ENCODE results near the gene KIR2DL4. TPM values are rescaled to one million over a fixed set of nuclear protein-coding genes. Genes with fewer than 3 reads are reported as not detected.
"Not testable (repeated sequence)": the region's sequence is repeated elsewhere in the genome, so short reads cannot be mapped to it uniquely, and the experiment has no call there.

The KIR2DL4 gene
- total RNA-seq, 1 donor from 2014 or later = not detected

GRCh38 chr19:54795758-54796157 lies 7.7 kb upstream of the KIR2DL4 start:
- no peak for TF ChIP-seq CTCF (IDR thresholded peaks at IDR 0.05; ENCODE audit: borderline replicate concordance)
- peaks cover 12% of the 10 kb centered on the region for H3K27me3 ChIP-seq (ENCODE audit: low read depth)
- no peaks in the 10 kb centered on the region for H3K4me1 ChIP-seq
- intact Hi-C loops (cut with micrococcal nuclease) = no loop called here
- H3K9me3 ChIP-seq (replicated peaks) = no peaks in the 10 kb centered on the region
- H3K27ac ChIP-seq (replicated peaks) = no peak overlapping the region
- no peak overlapping the region for H3K4me3 ChIP-seq
- no peaks in the 10 kb centered on the region for H3K36me3 ChIP-seq
- no peak for DNase-seq

GRCh38 chr19:54804101-54804500 lies 691 bp downstream of the KIR2DL4 start:
- Histone ChIP-seq H3K27me3 (ENCODE audit: low read depth) (peaks cover 43% of the 10 kb centered on the region), H3K27ac (replicated peaks) (no peak overlapping the region), H3K9me3 (replicated peaks) (peaks cover 5% of the 10 kb centered on the region), H3K4me1 (no peaks in the 10 kb centered on the region), H3K4me3 (no peak overlapping the region), H3K36me3 (no peaks in the 10 kb centered on the region)
- DNase-seq = no peak
- intact Hi-C loops (cut with micrococcal nuclease) = no loop called here
- no peak for TF ChIP-seq CTCF (IDR thresholded peaks at IDR 0.05; ENCODE audit: borderline replicate concordance)

- no peak for TF ChIP-seq CTCF (IDR thresholded peaks at IDR 0.05; ENCODE audit: borderline replicate concordance)
- Histone ChIP-seq H3K27me3 (ENCODE audit: low read depth) (peaks cover 43% of the 10 kb centered on the region), H3K4me3 (no peak overlapping the region), H3K4me1 (no peaks in the 10 kb centered on the region), H3K27ac (replicated peaks) (no peak overlapping the region), H3K36me3 (no peaks in the 10 kb centered on the region), H3K9me3 (replicated peaks) (peaks cover 5% of the 10 kb centered on the region)
- DNase-seq = no peak
- intact Hi-C loops (cut with micrococcal nuclease) = no loop called here
Measured at GRCh38 chr19:54804571-54804970, 1.2 kb downstream of the KIR2DL4 start.

GRCh38 chr19:54805665-54806515 lies 2.5 kb downstream of the KIR2DL4 start:
- DNase-seq = no peak
- H3K4me1 ChIP-seq = no peaks in the 10 kb centered on the region
- no peaks in the 10 kb centered on the region for H3K36me3 ChIP-seq
- no peak overlapping the region for H3K4me3 ChIP-seq
- peaks cover 43% of the 10 kb centered on the region for H3K27me3 ChIP-seq (ENCODE audit: low read depth)
- TF ChIP-seq CTCF (IDR thresholded peaks at IDR 0.05; ENCODE audit: borderline replicate concordance) = no peak
- H3K27ac ChIP-seq (replicated peaks) = no peak overlapping the region
- H3K9me3 ChIP-seq (replicated peaks) = peaks cover 5% of the 10 kb centered on the region
- intact Hi-C loops (cut with micrococcal nuclease) = no loop called here

GRCh38 chr19:54806516-54806838 lies 3.1 kb downstream of the KIR2DL4 start:
- H3K36me3 ChIP-seq = no peaks in the 10 kb centered on the region
- no peak for DNase-seq
- peaks cover 43% of the 10 kb centered on the region for H3K27me3 ChIP-seq (ENCODE audit: low read depth)
- H3K9me3 ChIP-seq (replicated peaks) = peaks cover 8% of the 10 kb centered on the region
- H3K4me3 ChIP-seq = no peak overlapping the region
- TF ChIP-seq CTCF (IDR thresholded peaks at IDR 0.05; ENCODE audit: borderline replicate concordance) = no peak
- H3K4me1 ChIP-seq = no peaks in the 10 kb centered on the region
- H3K27ac ChIP-seq (replicated peaks) = no peak overlapping the region
- intact Hi-C loops (cut with micrococcal nuclease) = no loop called here

- H3K4me1 ChIP-seq; H3K4me3 ChIP-seq; H3K36me3 ChIP-seq; intact Hi-C loops (cut with micrococcal nuclease); H3K27ac ChIP-seq (replicated peaks); DNase-seq: not testable (repeated sequence)
- peaks cover 23% of the 10 kb centered on the region for H3K27me3 ChIP-seq (ENCODE audit: low read depth)
- H3K9me3 ChIP-seq (replicated peaks) = peaks cover 15% of the 10 kb centered on the region
Measured at GRCh38 chr19:54814571-54814970, 11.2 kb downstream of the KIR2DL4 start.

- intact Hi-C loops (cut with micrococcal nuclease); H3K36me3 ChIP-seq; H3K4me1 ChIP-seq; DNase-seq; H3K4me3 ChIP-seq; H3K27ac ChIP-seq (replicated peaks): not testable (repeated sequence)
- peaks cover 14% of the 10 kb centered on the region for H3K9me3 ChIP-seq (replicated peaks)
- H3K27me3 ChIP-seq (ENCODE audit: low read depth) = peaks cover 38% of the 10 kb centered on the region
Measured at GRCh38 chr19:54816251-54816650, 12.8 kb downstream of the KIR2DL4 start, which contains the start of gene KIR3DL1. Gene KIR3DL1, plus strand, starts transcription at chr19:54816468.
